ENCODE measurements around the gene SEMA3E. TPM values are rescaled to one million over a fixed set of nuclear protein-coding genes. Genes with fewer than 3 reads are reported as not detected.
A peak's percentile ranks its signal among the peaks of the same experiment; 100 is the strongest.

The SEMA3E gene
- total RNA-seq, 5 donors from 2014 or later (not counting 1 experiment from before 2014, with no cell fraction given), result not detected

DNA sequence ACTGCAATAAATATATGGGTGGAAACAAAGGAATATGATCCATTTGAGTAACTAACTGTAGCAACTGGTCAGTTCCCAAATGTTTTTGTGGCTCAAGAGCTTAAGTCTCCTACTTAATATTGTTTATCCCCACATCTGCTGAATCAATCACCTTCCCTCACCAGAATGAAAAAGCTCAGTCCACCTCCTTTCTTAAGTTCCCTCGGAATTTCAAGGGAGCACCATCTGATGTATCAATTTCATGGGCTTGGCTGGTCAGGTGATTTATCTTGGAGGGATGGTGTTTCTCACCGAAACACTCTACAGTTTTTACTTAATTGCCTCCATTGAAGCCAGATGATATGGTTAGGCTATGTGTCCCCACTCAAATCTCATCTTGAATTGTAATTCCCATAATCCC lies 176.6 kb downstream of the SEMA3E start:
- ChIA-PET CTCF (interaction anchor here in 1 of 2 donors (0.5 kb wide), 1 partner anchor 1617 kb away, joined by 3 read pairs; no protein-coding TSS in a partner anchor), POLR2A (no interaction called here)
- Mint-ChIP-seq H3K4me1 (no peaks in the 10 kb centered on the region), H3K27ac (no peak overlapping the region), H3K36me3 (no peaks in the 10 kb centered on the region), H3K9me3 (peaks cover 0 to 11% (median 0%) of the 10 kb centered on the region in 3 donors), H3K4me3 (no peak overlapping the region), H3K27me3 (no peaks in the 10 kb centered on the region)
- Histone ChIP-seq H3K4me1 (ENCODE audit: control insufficient read depth in 1 of 2, extremely low read depth in 1 of 2, insufficient read depth in 2 of 2, low read length in 2 of 2) (no peaks in the 10 kb centered on the region), H3K9me3 (no peaks in the 10 kb centered on the region), H3K27ac (ENCODE audit: low read length) (no peak overlapping the region), H3K36me3 (ENCODE audit: control insufficient read depth in 2 of 2, extremely low read depth in 1 of 2, insufficient read depth in 1 of 2, low read length in 1 of 2) (no peaks in the 10 kb centered on the region), H3K4me3 (ENCODE audit: control insufficient read depth in 1 of 2, extremely low read depth in 1 of 2, low read length in 1 of 2) (no peak overlapping the region), H3K27me3 (replicated peaks in 1 of 2; ENCODE audit: control insufficient read depth in 2 of 2, extremely low read depth in 1 of 2, insufficient read depth in 2 of 2, low read length in 1 of 2) (no peaks in the 10 kb centered on the region)
- WGBS (ENCODE audit: insufficient coverage), result no CpG with 5 or more reads among the region's 2 CpGs
- ATAC-seq (replicated peaks in 1 of 4), result no peak
- no peak for DNase-seq

DNA sequence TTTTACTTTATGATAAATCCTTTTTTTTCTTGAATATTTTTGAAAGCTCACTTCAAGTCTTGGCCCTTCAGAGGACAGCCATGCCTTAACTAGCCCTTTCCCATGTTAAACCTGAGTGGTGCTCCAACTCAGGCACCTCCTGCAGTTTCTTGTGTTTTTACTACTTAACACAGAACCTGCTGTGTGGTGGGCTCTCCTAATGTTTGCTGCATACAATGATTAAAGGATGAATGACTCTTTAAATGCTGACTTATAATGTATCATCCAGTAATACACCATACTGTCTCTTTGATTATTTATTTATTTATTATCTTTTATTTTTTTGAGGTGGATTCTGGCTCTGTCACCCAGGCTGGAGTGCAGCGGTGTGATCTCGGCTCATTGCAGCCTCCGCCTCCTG lies 179.4 kb downstream of the SEMA3E start:
- CTCF ChIA-PET, result no interaction called here
- Mint-ChIP-seq H3K27me3 (no peaks in the 10 kb centered on the region), H3K4me1 (no peaks in the 10 kb centered on the region), H3K4me3 (no peak overlapping the region), H3K36me3 (no peaks in the 10 kb centered on the region), H3K9me3 (peaks cover 4 to 9% (median 5%) of the 10 kb centered on the region in 3 donors), H3K27ac (no peak overlapping the region)
- DNase-seq (no peak), ATAC-seq (replicated peaks in 1 of 4) (no peak)
- POLR2A ChIA-PET, result no interaction called here
- Histone ChIP-seq H3K4me1 (ENCODE audit: control insufficient read depth in 1 of 2, extremely low read depth in 1 of 2, insufficient read depth in 2 of 2, low read length in 2 of 2) (no peaks in the 10 kb centered on the region), H3K4me3 (ENCODE audit: control insufficient read depth in 1 of 2, extremely low read depth in 1 of 2, low read length in 1 of 2) (no peak overlapping the region), H3K27me3 (replicated peaks in 1 of 2; ENCODE audit: control insufficient read depth in 2 of 2, extremely low read depth in 1 of 2, insufficient read depth in 2 of 2, low read length in 1 of 2) (no peaks in the 10 kb centered on the region), H3K36me3 (ENCODE audit: control insufficient read depth in 2 of 2, extremely low read depth in 1 of 2, insufficient read depth in 1 of 2, low read length in 1 of 2) (no peaks in the 10 kb centered on the region), H3K27ac (ENCODE audit: low read length) (no peak overlapping the region), H3K9me3 (no peaks in the 10 kb centered on the region)
- WGBS (ENCODE audit: insufficient coverage), result no CpG with 5 or more reads among the region's 3 CpGs

DNA sequence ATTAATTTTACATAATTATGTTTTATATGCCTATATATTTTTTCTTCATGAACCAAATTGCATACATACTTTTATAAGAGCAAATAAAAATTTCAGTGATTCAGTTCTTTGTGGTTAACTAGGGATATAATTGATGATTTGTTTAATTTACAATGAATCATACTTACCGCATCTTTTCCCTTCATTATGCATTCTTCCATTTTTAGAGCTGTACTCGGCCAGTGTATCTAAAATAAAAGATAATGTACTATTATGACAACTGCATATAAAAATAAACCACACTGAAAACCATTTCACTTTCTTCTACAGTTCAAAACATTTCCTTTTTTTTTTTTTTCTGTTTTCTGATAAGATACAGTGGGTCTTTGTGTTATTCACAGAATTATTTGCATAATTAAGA lies 179.9 kb downstream of the SEMA3E start:
- H3K4me3 Mint-ChIP-seq, result no peak overlapping the region
- no peaks in the 10 kb centered on the region for H3K27me3 Mint-ChIP-seq
- no peaks in the 10 kb centered on the region for H3K36me3 Mint-ChIP-seq
- H3K9me3 ChIP-seq, result no peaks in the 10 kb centered on the region
- no peak for DNase-seq
- H3K36me3 ChIP-seq (ENCODE audit: control insufficient read depth in 2 of 2, extremely low read depth in 1 of 2, insufficient read depth in 1 of 2, low read length in 1 of 2), result no peaks in the 10 kb centered on the region
- no peak overlapping the region for H3K27ac ChIP-seq (ENCODE audit: low read length)
- no peak for ATAC-seq (replicated peaks in 1 of 4)
- ChIA-PET POLR2A (no interaction called here), CTCF (no interaction called here)
- no peaks in the 10 kb centered on the region for H3K4me1 Mint-ChIP-seq
- H3K9me3 Mint-ChIP-seq, result peaks cover 4 to 9% (median 5%) of the 10 kb centered on the region in 3 donors
- H3K27ac Mint-ChIP-seq, result no peak overlapping the region
- no peaks in the 10 kb centered on the region for H3K4me1 ChIP-seq (ENCODE audit: control insufficient read depth in 1 of 2, extremely low read depth in 1 of 2, insufficient read depth in 2 of 2, low read length in 2 of 2)
- H3K4me3 ChIP-seq (ENCODE audit: control insufficient read depth in 1 of 2, extremely low read depth in 1 of 2, low read length in 1 of 2), result no peak overlapping the region
- no CpG with 5 or more reads among the region's 2 CpGs for WGBS (ENCODE audit: insufficient coverage)
- no peaks in the 10 kb centered on the region for H3K27me3 ChIP-seq (replicated peaks in 1 of 2; ENCODE audit: control insufficient read depth in 2 of 2, extremely low read depth in 1 of 2, insufficient read depth in 2 of 2, low read length in 1 of 2)

DNA sequence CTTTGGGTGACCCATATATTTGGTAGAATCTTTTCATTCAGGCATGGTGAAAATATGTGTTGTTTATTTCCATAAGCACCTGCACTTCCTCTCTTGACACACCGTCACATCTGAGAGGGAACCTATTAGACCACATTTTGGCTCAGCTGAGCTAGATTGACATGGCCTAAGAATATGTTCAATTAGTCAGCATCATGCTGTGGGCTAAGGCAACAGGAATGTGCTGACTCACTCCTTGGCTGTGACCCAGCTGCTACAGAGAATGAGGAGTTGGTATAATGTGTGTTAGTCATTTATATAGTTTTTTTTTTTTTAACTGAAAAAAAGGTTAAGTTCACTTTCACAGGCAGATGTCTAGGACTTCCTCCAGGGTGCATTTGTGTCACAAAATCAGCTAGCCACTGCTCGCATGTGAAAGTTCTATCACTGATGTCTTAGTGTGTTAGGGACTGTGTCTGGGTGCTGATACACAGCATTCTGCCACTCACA lies 180.6 kb downstream of the SEMA3E start:
- no peak overlapping the region for H3K4me3 Mint-ChIP-seq
- no peak overlapping the region for H3K27ac Mint-ChIP-seq
- ChIA-PET CTCF (no interaction called here), POLR2A (no interaction called here)
- ATAC-seq (replicated peaks in 1 of 4), result no peak
- H3K4me1 ChIP-seq (ENCODE audit: control insufficient read depth in 1 of 2, extremely low read depth in 1 of 2, insufficient read depth in 2 of 2, low read length in 2 of 2), result no peaks in the 10 kb centered on the region
- peak in 1 of 35 experiments; percentile 1 for DNase-seq
- no peak overlapping the region for H3K27ac ChIP-seq (ENCODE audit: low read length)
- peaks cover 4 to 9% (median 5%) of the 10 kb centered on the region in 3 donors for H3K9me3 Mint-ChIP-seq
- no peaks in the 10 kb centered on the region for H3K27me3 Mint-ChIP-seq
- 0% methylated on average over 1 of the region's 2 CpGs for WGBS (ENCODE audit: insufficient coverage)
- H3K27me3 ChIP-seq (replicated peaks in 1 of 2; ENCODE audit: control insufficient read depth in 2 of 2, extremely low read depth in 1 of 2, insufficient read depth in 2 of 2, low read length in 1 of 2), result no peaks in the 10 kb centered on the region
- no peaks in the 10 kb centered on the region for H3K36me3 Mint-ChIP-seq
- no peaks in the 10 kb centered on the region for H3K9me3 ChIP-seq
- no peaks in the 10 kb centered on the region for H3K36me3 ChIP-seq (ENCODE audit: control insufficient read depth in 2 of 2, extremely low read depth in 1 of 2, insufficient read depth in 1 of 2, low read length in 1 of 2)
- no peaks in the 10 kb centered on the region for H3K4me1 Mint-ChIP-seq
- H3K4me3 ChIP-seq (ENCODE audit: control insufficient read depth in 1 of 2, extremely low read depth in 1 of 2, low read length in 1 of 2), result no peak overlapping the region

DNA sequence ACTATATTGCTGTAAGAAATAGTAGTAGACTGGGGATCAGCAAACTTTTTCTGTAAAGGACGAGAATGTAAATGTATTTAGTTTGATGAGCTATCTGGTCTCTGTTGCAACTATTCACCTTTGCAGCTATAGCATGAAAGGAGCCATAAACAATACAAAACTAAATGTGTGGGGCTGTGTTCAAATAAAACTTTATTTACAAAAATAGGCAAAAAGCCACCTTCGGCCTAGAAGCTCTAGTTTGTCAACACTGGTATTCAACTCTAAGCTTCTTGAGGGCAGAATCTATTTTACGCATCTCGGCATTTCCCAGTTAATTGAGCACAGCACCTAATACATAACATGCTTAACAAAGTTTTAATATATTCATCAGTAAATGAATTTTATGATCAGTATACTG lies 181.4 kb downstream of the SEMA3E start:
- Histone ChIP-seq H3K4me1 (ENCODE audit: control insufficient read depth in 1 of 2, extremely low read depth in 1 of 2, insufficient read depth in 2 of 2, low read length in 2 of 2) (no peaks in the 10 kb centered on the region), H3K4me3 (ENCODE audit: control insufficient read depth in 1 of 2, extremely low read depth in 1 of 2, low read length in 1 of 2) (no peak overlapping the region), H3K27ac (ENCODE audit: low read length) (no peak overlapping the region), H3K9me3 (no peaks in the 10 kb centered on the region), H3K27me3 (replicated peaks in 1 of 2; ENCODE audit: control insufficient read depth in 2 of 2, extremely low read depth in 1 of 2, insufficient read depth in 2 of 2, low read length in 1 of 2) (no peaks in the 10 kb centered on the region), H3K36me3 (ENCODE audit: control insufficient read depth in 2 of 2, extremely low read depth in 1 of 2, insufficient read depth in 1 of 2, low read length in 1 of 2) (no peaks in the 10 kb centered on the region)
- no peaks in the 10 kb centered on the region for H3K4me1 Mint-ChIP-seq
- ChIA-PET POLR2A (no interaction called here), CTCF (no interaction called here)
- H3K9me3 Mint-ChIP-seq, result peaks cover 4 to 5% (median 4%) of the 10 kb centered on the region in 3 donors
- DNase-seq (no peak), ATAC-seq (replicated peaks in 1 of 4) (no peak)
- H3K27me3 Mint-ChIP-seq, result no peaks in the 10 kb centered on the region
- no peak overlapping the region for H3K27ac Mint-ChIP-seq
- no CpG with 5 or more reads among the region's 4 CpGs for WGBS (ENCODE audit: insufficient coverage)
- H3K36me3 Mint-ChIP-seq, result no peaks in the 10 kb centered on the region
- H3K4me3 Mint-ChIP-seq, result no peak overlapping the region

DNA sequence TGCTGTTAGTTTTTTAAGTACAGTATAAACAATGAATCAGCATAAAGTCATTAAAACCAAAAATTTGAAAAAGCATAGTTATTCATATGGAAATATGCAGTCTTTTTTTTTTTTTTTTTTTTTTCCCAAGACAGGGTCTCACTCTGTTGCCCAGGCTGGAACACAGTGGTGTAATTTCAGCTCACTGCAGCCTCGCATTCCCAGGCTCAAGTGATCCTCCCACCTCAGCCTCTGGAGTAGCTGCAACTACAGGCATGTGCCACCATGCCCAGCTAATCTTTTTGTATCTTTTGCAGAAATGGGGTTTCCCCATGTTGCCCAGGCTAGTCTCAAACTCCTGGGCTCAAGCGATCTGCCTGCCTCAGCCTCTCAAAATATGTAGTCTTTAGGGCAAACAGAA lies 182.0 kb downstream of the SEMA3E start:
- Mint-ChIP-seq H3K27me3 (no peaks in the 10 kb centered on the region), H3K4me1 (no peaks in the 10 kb centered on the region), H3K4me3 (no peak overlapping the region), H3K27ac (no peak overlapping the region), H3K9me3 (peaks cover 4 to 5% (median 4%) of the 10 kb centered on the region in 3 donors), H3K36me3 (no peaks in the 10 kb centered on the region)
- H3K4me1 ChIP-seq (ENCODE audit: control insufficient read depth in 1 of 2, extremely low read depth in 1 of 2, insufficient read depth in 2 of 2, low read length in 2 of 2), result no peaks in the 10 kb centered on the region
- ChIA-PET CTCF (no interaction called here), POLR2A (no interaction called here)
- H3K27me3 ChIP-seq (replicated peaks in 1 of 2; ENCODE audit: control insufficient read depth in 2 of 2, extremely low read depth in 1 of 2, insufficient read depth in 2 of 2, low read length in 1 of 2), result no peaks in the 10 kb centered on the region
- H3K9me3 ChIP-seq, result no peaks in the 10 kb centered on the region
- no peak overlapping the region for H3K27ac ChIP-seq (ENCODE audit: low read length)
- no peak for ATAC-seq (replicated peaks in 1 of 4)
- H3K4me3 ChIP-seq (ENCODE audit: control insufficient read depth in 1 of 2, extremely low read depth in 1 of 2, low read length in 1 of 2), result no peak overlapping the region
- H3K36me3 ChIP-seq (ENCODE audit: control insufficient read depth in 2 of 2, extremely low read depth in 1 of 2, insufficient read depth in 1 of 2, low read length in 1 of 2), result no peaks in the 10 kb centered on the region
- DNase-seq, result no peak
- 100% methylated on average over 1 of the region's 2 CpGs for WGBS (ENCODE audit: insufficient coverage)
